Prostate gland (tissue), 2 donors: ENCODE results near the gene KIAA1210. TPM values are rescaled to one million over a fixed set of nuclear protein-coding genes. Genes with fewer than 3 reads are reported as not detected.

Experiments used
- DNase-seq: peaks from one replicate; pipeline ENCODE4 v3.0.0-alpha.2; 2019; ENCODE audit warnings: low spot score
- H3K27ac ChIP-seq, 2 donors: fragments of 200-600 bp; sonication (generic); 2 replicates each; pipeline ENCODE4 v1.5.1; 2017 to 2019
- H3K27me3 ChIP-seq: fragments of 200-600 bp; sonication (generic); replicated peaks from 2 replicates; pipeline ENCODE4 v1.5.1; 2019; ENCODE audit not compliant: insufficient read depth
- H3K36me3 ChIP-seq, 2 donors: fragments of 200-600 bp; sonication (generic); 1 replicate in 1 of 2; 2 replicates in 1 of 2; pipeline versions ENCODE4 v1.5.1 to v1.8.1; 2017 to 2019
- H3K4me1 ChIP-seq: fragments of 200-600 bp; sonication (generic); replicated peaks from 2 replicates; pipeline ENCODE4 v1.5.1; 2019
- H3K4me3 ChIP-seq, 2 donors: fragments of 200-600 bp; sonication (generic); 2 replicates each; pipeline ENCODE4 v1.5.1; 2017 to 2019
- H3K9me3 ChIP-seq: fragments of 200-600 bp; sonication (generic); 2 replicates; pipeline ENCODE4 v1.5.1; 2017
- CTCF ChIP-seq, 4 experiments: fragments of 200-600 bp in 2 of 4; fragments of 450-650 bp in 2 of 4; sonication (generic) in 2 of 4; IDR thresholded peaks; 1 replicate in 3 of 4; 2 replicates in 1 of 4; pipeline ENCODE4 v1.5.1; 2016 to 2019; ENCODE audit warnings: antibody characterized with exemption in 4 of 4, mild to moderate bottlenecking in 2 of 4, moderate library complexity in 2 of 4
- POLR2A ChIP-seq: fragments of 450-650 bp; IDR thresholded peaks from one replicate; pipeline ENCODE4 v1.6.1; 2016; ENCODE audit warnings: antibody characterized with exemption, mild to moderate bottlenecking
- POLR2AphosphoS5 ChIP-seq: sonication (generic); formaldehyde crosslinking; IDR thresholded peaks from one replicate; pipeline ENCODE4 v1.6.1; 2017; ENCODE audit warnings: antibody characterized with exemption
- WGBS: methylation state at CpG from one replicate; pipeline ENCODE4 v1.1.5; 2018; 5-methylcytosine and 5-hydroxymethylcytosine counted together
- intact Hi-C: fragments of 100-400 bp; cut with DNase I; formaldehyde crosslinking; loops from one replicate; pipeline ENCODE4 v1.14.2; 2022
- total RNA-seq, 2 donors: library from RNA; depleted of rRNA; stranded (reverse); fragments of >200 nt; gene quantifications; one replicate each; pipeline ENCODE4 v1.1.0, GENCODE V29; 2016

The KIAA1210 gene
- total RNA-seq, 2 donors from 2014 or later: 0.68 to 234 TPM

- no peaks in the 10 kb centered on the region for H3K4me1 ChIP-seq
- no peak overlapping the region for H3K4me3 ChIP-seq
- H3K9me3 ChIP-seq: no peaks in the 10 kb centered on the region
- no peaks in the 10 kb centered on the region for H3K27me3 ChIP-seq
- DNase-seq: no peak
- no peak for TF ChIP-seq POLR2AphosphoS5
- TF ChIP-seq POLR2A: no peak
- no peak for TF ChIP-seq CTCF (IDR thresholded peaks at IDR 0.05)
- H3K36me3 ChIP-seq: no peaks in the 10 kb centered on the region
- intact Hi-C loops: no loop called here
- no peak overlapping the region for H3K27ac ChIP-seq
Measured at GRCh38 chrX:119095936-119096335, 31.7 kb downstream of the KIAA1210 start.

GRCh38 chrX:119094819-119095218 lies 32.8 kb downstream of the KIAA1210 start:
- H3K36me3 ChIP-seq: no peaks in the 10 kb centered on the region
- no peaks in the 10 kb centered on the region for H3K9me3 ChIP-seq
- 94% methylated on average over 3 of the region's 3 CpGs for WGBS
- no peak for DNase-seq
- intact Hi-C loops: no loop called here
- no peak overlapping the region for H3K4me3 ChIP-seq
- TF ChIP-seq CTCF (IDR thresholded peaks at IDR 0.05) (no peak), POLR2AphosphoS5 (no peak), POLR2A (no peak)
- no peak overlapping the region for H3K27ac ChIP-seq
- no peaks in the 10 kb centered on the region for H3K27me3 ChIP-seq
- H3K4me1 ChIP-seq: no peaks in the 10 kb centered on the region

- WGBS: 43% methylated on average over 7 of the region's 7 CpGs
- DNase-seq: peak; percentile 16
- Histone ChIP-seq H3K4me1 (no peaks in the 10 kb centered on the region), H3K9me3 (no peaks in the 10 kb centered on the region), H3K27me3 (no peaks in the 10 kb centered on the region), H3K4me3 (no peak overlapping the region), H3K36me3 (no peaks in the 10 kb centered on the region), H3K27ac (no peak overlapping the region)
- intact Hi-C loops: no loop called here
- TF ChIP-seq CTCF (IDR thresholded peaks at IDR 0.05) (no peak), POLR2AphosphoS5 (peak; percentile 27)
Measured at GRCh38 chrX:119093991-119094735, 33.4 kb downstream of the KIAA1210 start.

GRCh38 chrX:119090627-119091026 lies 37.0 kb downstream of the KIAA1210 start:
- intact Hi-C loops: no loop called here
- H3K4me1 ChIP-seq: no peaks in the 10 kb centered on the region
- DNase-seq: no peak

More at GRCh38 chrX:119090627-119091026, 37.0 kb downstream of the KIAA1210 start:
- no peak for TF ChIP-seq POLR2A
- no peak for TF ChIP-seq POLR2AphosphoS5
- no peak for TF ChIP-seq CTCF (IDR thresholded peaks at IDR 0.05)
- Histone ChIP-seq H3K4me3 (no peak overlapping the region), H3K27ac (no peak overlapping the region), H3K36me3 (no peaks in the 10 kb centered on the region), H3K9me3 (no peaks in the 10 kb centered on the region), H3K27me3 (no peaks in the 10 kb centered on the region)
- whole genome bisulfite sequencing: 100% methylated on average over 1 of the region's 1 CpG
